IPS-18c (cell line): Measurements from ENCODE around the gene EMC1.
"Not testable (repeated sequence)": the region's sequence is repeated elsewhere in the genome, so short reads cannot be mapped to it uniquely, and the experiment has no call there.

ENCODE experiments used
- H3K4me3 ChIP-seq: 2 replicates; pipeline ENCODE4 v1.7.0; 2013; ENCODE audit warnings: low read depth, mild to moderate bottlenecking, low read length, moderate library complexity; ENCODE audit not compliant: insufficient read depth
- H3K9me3 ChIP-seq: one replicate; pipeline ENCODE4 v1.6.1; 2013; ENCODE audit warnings: mild to moderate bottlenecking, low read length, moderate library complexity; ENCODE audit not compliant: control insufficient read depth, insufficient read depth

EMC1 gene

DNA sequence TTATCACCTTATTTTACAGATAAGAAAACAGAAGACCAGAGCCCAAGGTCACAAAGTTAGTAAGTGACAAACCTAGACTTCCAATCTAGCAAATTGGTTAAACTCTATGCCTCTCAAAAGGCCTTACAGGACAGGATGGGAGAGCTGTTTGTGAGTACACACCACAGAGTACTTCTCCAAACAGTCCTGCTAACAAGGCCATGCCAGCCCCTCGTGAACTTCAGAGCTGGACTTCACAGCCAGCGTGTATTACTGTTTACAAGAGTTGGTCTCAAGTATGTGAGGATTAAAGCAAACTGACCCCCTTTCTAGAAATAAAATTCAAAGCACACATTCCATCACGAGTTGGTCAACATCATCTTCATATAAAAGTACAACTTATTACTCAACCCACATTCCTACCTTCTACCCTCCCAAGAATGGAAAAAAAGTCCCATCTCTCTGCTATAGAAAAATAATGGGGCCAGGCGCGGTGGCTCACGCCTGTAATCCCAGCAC, 21.4 kb downstream of the EMC1 start:
- Histone ChIP-seq H3K9me3 (no peaks in the 10 kb centered on the region), H3K4me3 (no peak overlapping the region)

GRCh38 chr1:19229229-19229628, 22.1 kb downstream of the EMC1 start:
- no peaks in the 10 kb centered on the region for H3K9me3 ChIP-seq
- no peak overlapping the region for H3K4me3 ChIP-seq

- Histone ChIP-seq H3K9me3 (no peaks in the 10 kb centered on the region), H3K4me3 (no peak overlapping the region)
These were observed 28.1 kb downstream of the EMC1 start for GRCh38 chr1:19222979-19223824.

DNA sequence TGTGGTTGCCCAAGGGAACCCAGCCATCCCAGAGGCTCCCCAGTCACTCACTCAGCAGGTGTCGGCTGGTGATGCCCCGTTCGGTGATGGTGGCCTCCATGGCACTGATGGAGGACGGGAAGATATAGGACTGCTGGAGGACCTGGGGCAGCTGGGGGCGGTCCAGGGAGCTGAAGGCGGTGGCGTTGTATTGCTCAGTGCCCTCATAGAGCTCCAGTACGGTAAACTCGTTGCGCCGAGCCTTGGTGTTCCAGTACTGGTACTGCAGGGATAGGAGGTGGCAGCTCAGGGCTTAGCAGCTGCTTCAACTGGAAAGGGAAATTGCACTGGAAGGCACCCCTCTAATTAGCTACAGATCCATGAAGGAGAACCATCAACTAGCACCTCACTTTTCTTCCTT, 28.8 kb downstream of the EMC1 start:
- no peaks in the 10 kb centered on the region for H3K9me3 ChIP-seq
- no peak overlapping the region for H3K4me3 ChIP-seq

- Histone ChIP-seq H3K4me3 (no peak overlapping the region), H3K9me3 (no peaks in the 10 kb centered on the region)
These were observed 30.3 kb downstream of the EMC1 start for GRCh38 chr1:19220991-19221390.

GRCh38 chr1:19220080-19220846, 31.1 kb downstream of the EMC1 start:
- Histone ChIP-seq H3K9me3 (no peaks in the 10 kb centered on the region), H3K4me3 (no peak overlapping the region)

- Histone ChIP-seq H3K4me3 (no peak overlapping the region), H3K9me3 (no peaks in the 10 kb centered on the region)
These were observed 31.9 kb downstream of the EMC1 start for GRCh38 chr1:19219451-19219850.

GRCh38 chr1:19216585-19216984, 34.7 kb downstream of the EMC1 start:
- H3K4me3 ChIP-seq, H3K9me3 ChIP-seq: not testable (repeated sequence)

DNA sequence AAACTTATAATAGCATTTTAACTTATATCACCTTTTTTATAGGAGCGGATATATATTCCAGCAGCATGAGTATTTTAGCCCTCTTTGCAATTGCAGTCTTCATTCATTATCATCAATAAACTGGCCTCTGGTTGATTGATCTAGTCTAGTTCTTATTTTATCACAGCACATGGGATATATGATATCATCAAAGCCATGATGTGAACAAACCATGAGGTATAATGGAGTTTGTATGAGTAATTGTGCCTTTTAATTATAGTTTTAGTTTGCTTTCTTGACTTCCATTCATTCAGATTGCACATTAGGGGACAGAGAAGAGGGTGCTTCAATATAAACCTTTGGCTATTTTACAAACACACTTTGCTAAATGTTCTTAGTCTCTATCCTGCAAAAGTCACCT, 37.7 kb downstream of the EMC1 start:
- Histone ChIP-seq H3K9me3 (no peaks in the 10 kb centered on the region), H3K4me3 (no peak overlapping the region)

- no peak overlapping the region for H3K4me3 ChIP-seq
- H3K9me3 ChIP-seq, result no peaks in the 10 kb centered on the region
These were observed 39.2 kb downstream of the EMC1 start for GRCh38 chr1:19212167-19212566.

DNA sequence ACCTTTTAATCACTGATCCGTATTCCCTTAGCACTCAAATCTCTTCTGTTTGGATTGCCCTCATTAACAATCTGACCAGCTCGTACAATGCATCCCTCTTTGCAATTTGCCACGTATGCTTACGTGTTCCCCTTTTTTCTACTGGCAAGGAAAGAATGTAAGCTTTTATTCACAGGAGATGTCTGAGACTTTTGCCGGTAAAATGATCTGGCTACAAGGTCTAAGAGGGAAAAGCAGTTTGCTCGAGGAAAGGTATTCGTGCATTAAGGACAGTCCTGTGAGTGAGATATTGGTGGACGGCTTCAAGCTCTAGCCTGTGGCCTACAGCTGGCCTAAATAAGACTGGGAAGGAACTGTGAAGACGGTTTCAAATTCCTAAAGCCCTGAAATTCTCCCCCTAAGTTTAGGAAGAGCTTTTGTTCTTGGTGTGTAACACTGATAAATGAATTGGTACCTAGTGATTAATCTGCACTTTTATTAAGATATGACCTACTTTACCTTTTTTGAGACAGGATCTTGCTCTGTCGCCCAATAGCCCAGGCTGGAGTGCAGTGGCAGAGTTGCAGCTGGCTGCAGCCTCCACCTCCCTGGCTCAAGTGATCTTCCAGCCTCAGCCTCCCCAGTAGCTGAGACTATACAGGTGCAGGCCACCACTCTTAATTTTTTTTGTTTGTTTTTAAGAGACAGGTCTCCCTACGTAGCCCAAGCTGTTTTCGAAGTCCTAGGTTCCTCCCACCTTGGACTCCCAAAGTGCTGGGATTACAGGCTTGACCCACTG, 40.4 kb downstream of the EMC1 start:
- Histone ChIP-seq H3K4me3 (peak overlapping the region; percentile 96), H3K9me3 (no peaks in the 10 kb centered on the region)

- Histone ChIP-seq H3K4me3 (peak within 1 kb of the TSS; percentile 96), H3K9me3 (no peaks in the 10 kb centered on the region)
These were observed 41.1 kb downstream of the EMC1 start, which contains the start of gene UBR4 for GRCh38 chr1:19209990-19210771. TSS of gene UBR4 (minus strand) at chr1:19210266. CDS start at chr1:19210248, 18 bp downstream.

- H3K9me3 ChIP-seq, result no peaks in the 10 kb centered on the region
- peak overlapping the region; percentile 96 for H3K4me3 ChIP-seq
These were observed 41.8 kb downstream of the EMC1 start for GRCh38 chr1:19209439-19209989.

DNA sequence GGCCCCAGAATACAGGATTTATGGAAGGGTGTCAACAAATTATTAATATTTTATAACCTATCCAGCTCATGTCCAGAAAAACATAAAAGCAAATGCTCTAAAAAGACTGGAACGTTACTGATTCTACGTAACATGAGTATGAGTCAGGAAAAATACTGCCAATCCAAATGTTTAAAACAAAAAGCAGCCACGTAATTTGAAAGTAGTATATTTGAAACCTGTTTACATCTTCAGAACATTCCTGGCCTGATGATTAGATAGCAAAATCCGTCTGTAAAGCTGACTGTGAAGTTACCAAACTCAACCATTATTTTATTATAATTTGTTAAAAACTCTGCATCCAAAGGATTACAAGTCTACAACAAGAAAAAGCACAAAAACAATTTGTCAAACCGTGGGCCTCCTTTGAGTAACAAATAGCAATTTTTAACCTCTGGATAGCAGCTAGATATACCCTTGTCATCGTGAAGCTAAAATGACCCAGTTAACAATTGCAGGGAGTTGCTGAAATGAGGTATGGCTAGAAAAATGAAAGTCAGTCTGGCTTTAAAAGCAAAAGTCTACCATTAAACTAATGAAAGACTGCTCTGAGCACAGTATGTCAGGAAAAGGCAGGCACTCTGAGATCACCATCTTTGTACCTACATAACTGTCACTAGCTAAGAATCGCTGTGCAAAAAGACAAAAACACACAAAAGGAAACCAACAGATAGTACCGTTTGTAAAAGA, 42.5 kb downstream of the EMC1 start:
- Histone ChIP-seq H3K4me3 (peak overlapping the region; percentile 96), H3K9me3 (no peaks in the 10 kb centered on the region)

- Histone ChIP-seq H3K4me3 (no peak overlapping the region), H3K9me3 (no peaks in the 10 kb centered on the region)
These were observed 44.4 kb downstream of the EMC1 start for GRCh38 chr1:19206947-19207346.

DNA sequence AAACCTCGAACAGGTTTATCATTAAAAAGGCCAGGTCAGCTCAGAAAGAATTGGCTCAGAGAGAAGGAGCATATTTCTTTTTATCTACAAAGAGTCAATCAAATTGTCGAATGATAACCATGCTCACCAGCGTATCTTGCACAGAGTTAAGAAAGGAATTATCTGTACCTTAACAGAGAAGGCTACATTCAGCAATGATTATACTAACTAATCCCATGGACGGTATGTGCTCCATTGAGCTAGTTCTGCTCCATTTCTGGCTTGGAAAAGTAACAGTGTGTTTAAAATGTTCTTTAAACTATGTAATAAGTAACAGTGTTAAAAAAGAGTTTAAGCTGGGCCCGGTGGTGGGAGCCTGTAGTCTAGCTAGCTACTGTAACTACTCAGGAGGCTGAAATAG, 45.5 kb downstream of the EMC1 start:
- Histone ChIP-seq H3K9me3 (no peaks in the 10 kb centered on the region), H3K4me3 (no peak overlapping the region)
